Activated naive CD8-positive, alpha-beta T cell treated with anti-CD3 and anti-CD28 coated beads, Interleukin-2, amount 50 U/mL, for 16 hours (primary cell): ENCODE measurements around the gene CAMKK1.

ENCODE experiments used
- DNase-seq: peaks from one replicate; pipeline ENCODE4 v3.0.0-alpha.2; 2020; ENCODE audit warnings: low read depth, low spot score

CAMKK1 gene

DNA sequence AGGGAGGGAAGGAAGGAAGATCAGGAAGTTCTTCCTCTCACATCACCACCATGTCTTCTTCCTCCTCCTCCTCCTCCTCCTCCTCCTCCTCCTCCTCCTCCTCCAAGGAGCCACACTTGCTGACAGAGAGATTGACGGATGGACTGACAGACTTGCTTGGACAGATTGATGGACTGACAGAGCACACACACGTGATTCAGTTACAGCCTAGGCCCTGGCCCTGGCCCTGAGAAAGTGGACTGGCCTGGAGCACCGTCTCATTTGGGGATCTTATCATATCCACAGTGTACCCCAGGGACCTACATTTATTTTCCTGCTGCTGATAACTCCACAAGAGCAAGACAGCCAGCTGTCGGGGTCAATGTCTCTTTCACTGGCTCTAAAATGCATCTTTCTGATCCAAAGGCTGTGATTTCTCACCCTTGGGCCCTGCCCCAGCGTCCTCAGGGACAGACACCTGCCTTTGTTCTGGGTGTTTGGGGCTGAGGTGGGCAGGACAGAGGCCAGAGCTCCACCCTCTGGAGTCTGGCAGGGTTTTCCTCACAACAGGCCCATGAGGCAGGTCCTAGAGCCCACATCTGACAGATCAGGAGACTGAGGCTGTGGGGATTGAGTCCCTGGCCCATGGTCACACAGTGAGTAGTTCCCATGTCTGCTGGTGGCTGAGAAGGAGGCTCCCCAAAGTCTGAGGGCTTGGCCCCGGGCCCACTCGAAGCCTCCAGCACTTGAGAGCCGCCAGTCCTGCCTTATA lies 25.7 kb upstream of the CAMKK1 start:
- DNase-seq, result no peak

DNA sequence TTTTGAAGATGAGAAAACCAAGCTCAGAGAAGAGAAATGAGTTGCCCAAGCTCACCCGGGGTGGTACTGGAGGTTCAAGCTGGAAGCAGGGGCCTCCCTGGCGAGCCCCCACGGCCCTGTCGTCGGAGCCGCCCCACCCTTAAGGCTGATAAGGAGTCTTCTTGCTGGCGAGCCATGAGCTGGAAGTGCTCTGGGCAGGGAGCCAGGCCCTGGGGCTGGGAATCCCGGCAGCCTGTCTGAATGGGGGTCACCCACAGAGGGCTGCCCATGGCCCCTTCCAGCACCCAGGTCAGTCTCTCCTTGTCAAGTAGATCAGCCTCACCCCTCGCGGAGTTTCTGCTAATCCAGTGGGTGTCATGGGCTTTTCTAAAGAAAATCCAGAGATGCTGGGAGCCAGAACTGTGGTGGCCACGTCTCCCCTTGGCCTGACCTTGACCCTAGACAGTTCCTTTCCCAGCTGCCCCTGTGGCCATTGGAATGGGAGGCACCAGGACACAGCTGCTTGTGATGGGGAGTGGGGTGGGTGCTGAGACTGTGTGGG lies 24.6 kb upstream of the CAMKK1 start:
- DNase-seq, result no peak

DNA sequence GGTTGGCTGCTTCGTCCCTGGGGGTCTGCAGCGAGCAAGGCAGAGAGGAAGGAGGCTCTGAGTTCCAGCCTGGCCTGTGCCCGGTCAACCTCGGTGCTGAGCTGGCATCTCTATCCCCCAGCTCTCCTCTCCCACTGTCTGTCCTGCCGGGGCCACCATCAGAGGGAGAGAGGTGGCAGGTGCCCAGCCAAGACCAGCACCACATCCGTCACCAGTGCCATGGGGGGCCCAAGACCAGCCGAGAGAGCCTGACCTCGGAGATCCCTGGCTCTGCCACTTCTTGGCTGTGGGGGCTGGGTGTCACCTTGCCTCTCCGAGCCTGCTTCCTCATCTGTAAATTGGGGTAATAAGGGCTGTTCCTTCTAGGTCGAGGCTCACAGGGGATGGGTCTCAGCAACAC lies 24.0 kb upstream of the CAMKK1 start:
- DNase-seq, result no peak

DNA sequence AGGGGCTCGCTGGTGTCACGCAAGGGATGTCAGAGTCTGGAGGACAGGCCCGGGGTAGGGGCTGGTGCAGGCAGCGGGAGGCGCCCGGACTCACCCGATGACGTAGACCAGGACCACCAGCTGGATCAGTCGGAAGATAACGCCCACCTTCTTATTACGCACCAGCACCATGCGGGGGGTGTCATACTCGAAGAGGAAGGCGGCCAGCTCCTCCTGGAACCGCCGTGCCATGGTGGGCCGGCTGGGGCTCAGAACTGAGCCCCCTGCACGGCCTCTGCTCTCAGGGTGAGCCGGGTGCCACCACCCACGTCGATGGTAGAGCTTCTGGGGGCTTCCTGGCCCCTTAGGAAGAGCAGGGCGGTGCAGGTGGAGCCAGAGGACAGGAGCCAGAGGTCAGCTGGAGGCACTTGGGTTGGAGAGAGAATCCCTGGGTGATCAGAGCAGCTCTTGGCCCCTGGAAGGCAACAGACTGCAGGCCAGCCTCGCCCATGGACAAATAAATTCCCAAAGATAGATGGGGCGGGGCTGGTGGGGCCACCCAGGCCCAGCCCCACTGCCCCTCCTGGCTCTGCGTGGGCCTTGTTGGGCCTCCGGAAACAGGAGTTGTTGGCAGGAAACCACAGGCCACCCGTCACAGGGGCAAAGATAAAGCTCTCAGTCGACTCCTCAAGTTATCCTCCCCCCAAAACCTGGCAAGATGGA lies 23.3 kb upstream of the CAMKK1 start, which contains the start of gene P2RX1:
TSS of gene P2RX1 (minus strand) at position 471 of the 702 bp plus-strand sequence. CDS start at position 231, 240 bp downstream.
- DNase-seq, result no peak

DNA sequence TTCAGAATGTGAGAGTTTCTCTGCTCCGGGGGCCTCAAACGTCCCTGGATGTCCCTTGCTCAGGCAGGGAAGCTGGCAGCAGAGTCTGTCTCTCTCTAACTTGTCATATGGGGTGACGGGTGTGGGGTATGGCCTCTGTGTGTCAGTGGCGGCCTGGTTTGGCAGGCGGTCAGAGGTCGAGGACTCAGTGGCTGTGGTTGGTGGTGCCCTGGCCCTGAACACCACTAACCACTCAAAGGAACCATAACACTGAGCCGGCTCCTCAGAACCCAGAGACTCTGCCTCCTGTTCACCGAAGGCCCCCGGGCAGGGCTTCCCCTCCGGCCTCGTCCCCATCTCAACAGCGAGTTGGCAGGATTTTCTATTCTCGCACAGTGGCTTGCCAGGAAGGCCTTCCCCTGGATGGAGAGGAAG lies 22.7 kb upstream of the CAMKK1 start:
- DNase-seq, result no peak

DNA sequence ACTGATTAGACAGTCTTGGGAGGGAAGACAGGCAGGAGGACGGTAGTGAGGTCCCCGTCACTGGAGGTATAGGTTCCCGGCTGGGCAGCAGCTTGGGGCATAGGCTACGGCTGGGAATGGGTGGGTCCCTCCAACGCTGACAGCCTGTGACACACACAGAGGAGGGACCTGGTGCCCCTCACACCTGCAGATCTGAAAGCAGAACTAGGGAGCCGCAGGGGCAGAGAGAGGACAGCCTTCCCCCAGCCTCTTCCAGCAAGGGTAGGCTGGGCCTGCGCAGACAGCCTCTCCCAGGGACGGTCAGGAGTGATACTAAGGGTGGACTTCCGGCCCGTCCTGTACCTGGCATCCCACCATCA lies 21.4 kb upstream of the CAMKK1 start:
- DNase-seq, result no peak

DNA sequence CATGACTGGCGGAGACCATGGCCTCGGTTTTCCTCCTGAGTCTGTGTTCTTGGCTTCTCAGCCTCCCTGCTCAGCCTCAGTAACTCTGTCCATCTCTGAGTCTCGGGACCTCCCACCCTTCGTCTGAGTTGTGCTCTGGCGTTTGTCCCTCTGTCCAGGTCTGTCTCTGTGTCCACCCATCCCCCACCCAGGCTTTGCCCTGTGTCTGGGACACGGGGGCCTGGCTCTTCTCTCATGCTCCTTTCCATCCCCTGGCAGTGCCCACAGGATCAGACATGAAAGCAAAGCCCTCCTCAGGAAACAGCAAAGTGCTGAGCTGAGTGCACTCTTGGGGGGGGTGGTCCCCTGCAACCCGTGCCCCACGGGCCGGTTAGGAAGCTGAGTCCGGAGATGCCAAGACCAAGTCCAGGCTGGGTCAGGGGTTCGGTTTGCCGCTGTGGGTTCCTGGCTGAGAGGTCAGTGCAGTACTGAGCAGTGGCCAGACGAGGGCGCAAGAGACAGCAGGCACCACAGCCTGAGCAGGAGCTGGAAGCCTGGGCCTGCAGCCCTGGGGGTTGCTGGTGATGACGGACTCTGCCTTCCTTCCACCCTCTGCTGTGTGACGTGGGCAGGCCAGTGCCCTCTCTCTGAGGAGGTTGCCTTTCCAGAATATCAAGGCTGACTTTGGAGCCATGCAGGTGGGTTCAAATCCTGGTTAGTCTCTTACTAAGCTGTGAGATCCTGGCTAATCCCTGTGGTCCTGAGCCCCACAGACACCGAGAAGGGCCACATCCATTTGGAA lies 20.9 kb upstream of the CAMKK1 start:
- DNase-seq, result peak; percentile 59

DNA sequence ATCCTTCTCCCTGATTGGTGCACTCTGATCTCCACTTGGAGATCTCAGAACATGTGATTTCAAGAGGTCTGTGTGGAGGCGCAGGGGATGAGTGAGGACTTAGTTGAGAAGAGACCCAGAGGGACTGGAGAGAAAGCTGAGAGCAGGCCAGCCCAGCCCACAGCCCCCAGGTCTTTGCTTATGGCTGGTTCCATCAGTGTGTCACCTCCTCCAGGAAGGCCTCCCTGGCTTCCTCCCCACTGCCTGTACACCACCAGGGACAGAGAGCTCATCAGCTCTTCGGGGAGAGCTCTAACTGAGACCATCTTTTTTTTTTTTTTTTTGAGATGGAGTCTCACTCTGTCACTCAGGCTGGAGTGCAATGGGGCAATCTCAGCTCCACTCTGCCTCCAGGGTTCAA lies 20.0 kb upstream of the CAMKK1 start:
- no peak for DNase-seq

DNA sequence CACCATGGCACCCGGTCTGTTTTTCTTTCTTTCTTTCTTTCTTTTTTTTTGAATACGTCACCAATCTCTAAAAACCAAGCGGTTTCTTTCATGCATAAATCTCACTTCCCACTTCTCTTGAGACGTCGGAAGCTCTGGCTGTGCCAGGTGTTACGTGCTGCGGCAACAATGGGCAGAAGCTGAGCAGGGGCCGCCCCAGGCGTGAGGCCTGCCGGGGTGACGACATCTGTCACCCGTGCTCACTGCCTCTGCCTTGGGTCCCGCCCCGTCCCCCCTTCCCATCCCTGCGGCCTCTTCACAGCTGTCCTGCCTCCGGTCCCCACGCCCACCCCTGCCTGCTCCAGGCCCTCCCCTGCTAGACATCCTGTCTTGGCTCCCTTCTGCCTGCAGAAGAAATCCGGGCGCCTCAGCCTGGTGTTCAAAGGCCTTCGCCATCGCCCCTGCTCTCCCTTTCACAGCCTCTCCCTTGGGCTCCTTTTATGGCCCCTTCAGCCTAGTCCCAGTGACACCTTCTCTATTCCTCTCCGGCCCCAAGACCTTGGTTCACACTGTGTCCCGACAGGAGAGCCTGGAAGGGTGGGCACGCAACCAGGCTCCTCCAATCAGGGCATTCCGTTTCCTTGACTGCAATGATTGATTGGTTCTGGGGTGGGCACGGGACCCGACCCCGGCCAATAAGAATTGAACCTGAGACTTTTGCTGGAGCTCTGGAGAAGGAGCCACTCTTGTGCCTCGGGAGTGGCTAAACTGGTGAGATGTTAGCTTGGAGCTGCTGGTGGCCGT lies 18.6 kb upstream of the CAMKK1 start:
- peak; percentile 35 for DNase-seq

DNA sequence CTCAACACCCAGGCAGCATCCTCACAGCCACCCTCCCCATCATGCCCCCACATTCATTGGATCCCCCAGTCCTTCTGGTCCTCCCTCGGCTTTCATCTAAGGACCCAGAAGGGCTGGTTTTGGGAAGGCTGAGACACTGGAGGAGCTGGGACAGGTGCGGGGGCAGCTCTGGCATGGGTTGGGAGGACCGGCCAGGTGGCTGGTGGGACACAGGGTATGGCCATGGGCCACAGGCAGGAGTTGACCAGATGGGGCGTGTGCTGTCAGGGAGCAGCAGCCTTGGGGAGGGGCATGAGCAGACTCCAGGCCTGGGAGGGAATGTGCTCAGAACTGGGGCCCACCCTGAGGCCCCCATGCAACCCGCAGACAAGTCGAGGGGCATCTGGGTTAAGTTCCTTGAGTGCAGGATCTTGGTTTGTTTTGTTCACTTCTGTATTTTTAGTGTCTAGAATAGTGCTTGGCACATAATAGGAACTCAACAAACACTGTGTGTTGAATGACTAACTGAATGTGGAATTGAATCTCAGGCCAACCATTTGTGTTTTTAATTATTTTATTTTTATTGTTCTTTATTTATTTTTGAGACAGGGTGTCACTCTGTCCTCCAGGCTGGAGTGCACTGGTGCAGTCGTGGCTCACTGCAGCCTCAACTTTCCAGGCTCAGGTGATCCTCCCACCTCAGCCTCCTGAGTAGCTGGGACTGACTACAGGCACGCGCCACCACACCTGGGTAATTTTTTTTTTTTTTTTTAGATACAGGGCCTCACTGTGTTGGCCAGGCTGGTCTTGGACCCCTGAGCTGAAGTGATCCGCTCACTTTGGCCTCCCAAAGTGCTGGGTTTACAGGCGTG lies 17.8 kb upstream of the CAMKK1 start:
- no peak for DNase-seq

DNA sequence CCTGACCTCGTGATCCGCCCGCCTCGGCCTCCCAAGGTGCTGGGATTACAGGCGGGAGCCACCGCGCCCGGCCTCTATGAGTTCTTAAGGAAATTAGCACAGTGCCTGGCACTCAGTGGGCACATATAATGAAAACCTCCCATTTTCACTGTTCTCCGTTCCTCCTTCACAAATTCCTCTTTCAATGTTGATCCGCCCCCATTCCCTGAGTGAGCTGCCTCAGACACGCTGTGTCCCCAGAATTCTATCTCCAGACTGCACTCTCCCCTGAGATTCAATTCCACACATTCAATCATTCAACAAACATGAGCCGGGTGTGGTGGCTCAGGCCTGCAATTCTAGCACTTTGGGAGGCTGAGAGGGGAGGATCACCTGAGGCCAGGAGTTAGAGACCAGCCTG lies 16.4 kb upstream of the CAMKK1 start:
- DNase-seq, result no peak

DNA sequence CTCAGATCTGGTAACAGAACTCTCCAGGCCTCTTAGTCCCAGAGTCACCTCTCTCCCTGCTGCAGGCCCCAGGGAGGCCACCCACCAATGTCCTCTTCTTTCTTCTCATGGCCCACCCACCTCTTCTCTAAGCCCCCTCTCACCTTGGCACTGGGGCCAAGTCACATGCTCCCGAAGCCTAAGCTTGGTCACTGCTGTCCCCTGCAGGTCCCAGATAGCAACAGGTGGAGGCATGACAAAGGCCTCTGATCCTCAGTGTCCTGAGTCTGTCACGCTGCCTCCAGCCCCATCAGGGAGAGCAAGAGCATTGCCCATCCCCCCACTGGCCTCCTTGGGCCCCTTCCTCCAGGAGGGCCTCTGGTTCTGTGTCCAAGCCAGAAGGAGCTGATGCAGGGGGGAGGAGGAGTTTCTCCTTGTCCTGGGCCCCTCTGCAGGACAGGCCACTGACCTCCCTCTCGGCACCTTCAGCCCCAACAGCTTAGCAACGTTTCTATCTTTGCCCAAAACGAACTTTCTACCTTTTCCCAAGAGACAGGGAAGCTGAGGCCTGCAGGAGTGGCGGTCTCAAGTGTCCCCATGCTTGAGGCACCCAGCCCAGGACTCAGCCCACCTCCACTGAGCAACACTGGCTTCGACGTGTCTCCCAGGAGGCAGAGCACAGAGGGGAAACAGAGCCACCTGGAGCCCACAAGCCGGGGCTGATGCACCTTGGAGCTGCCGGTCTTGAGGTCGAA lies 14.8 kb upstream of the CAMKK1 start:
- DNase-seq, result no peak

DNA sequence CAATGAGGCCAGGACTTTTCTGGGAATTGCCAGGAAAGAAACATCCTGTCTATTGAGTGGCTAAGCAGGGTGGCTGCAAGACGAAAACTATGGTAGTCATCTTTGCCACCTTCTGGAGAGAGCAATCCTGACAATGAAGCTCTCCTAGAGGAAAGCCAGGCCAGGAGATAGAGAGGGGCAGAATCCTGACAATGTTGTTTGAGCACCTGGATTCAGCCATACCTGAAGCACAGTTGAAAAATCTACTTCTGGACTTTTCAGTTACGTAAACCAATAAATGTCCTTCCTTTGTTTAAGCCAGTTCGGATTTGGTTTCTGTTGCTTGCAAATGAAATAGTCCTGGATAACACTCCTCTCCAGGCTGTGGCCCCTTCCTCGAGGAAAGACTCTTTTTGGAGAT lies 14.0 kb upstream of the CAMKK1 start:
- no peak for DNase-seq

DNA sequence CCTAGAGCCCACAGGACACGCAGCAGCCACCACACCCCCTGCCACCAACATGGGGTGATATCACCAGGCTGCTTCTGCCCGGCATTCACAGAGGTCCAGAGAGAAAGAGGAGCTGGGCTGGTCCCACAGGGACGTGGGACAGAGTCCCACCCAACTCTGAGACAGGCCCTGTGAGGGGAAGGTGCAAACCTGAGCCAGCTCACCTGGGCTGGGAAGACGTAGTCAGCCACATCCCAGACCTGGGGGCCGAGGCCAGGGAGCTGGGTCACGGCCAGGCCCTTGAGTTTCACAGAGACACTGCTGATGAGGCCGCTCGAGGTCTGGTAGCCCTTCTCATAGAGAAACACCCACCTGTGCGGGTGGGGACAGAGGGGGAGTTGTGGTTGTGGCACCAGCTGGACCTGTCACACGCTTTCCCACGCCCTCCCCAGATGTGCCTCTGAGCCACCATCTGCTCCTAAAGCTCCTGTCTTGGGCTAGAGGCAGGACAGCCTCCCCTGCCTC lies 12.2 kb upstream of the CAMKK1 start:
- DNase-seq, result no peak

DNA sequence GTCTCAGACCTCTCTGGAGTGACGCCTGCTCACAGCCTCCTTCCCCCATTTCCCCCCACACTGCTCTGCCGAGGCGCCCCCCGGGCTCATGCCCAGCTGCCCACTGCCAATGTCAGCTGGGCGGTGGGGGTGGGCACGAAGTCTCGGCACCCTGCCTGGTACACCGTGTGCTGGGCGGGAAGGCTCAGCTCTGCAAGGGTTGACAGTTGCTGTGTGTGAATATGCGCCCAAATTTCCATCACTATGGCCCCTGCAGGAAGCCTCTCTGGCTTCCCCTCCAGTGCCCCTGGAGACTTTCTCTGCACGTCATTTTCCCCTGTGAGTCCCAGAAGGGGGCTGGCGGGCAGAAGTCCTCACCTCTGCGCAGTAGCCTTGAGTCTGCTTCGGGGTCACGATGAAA lies 11.6 kb upstream of the CAMKK1 start:
- no peak for DNase-seq

DNA sequence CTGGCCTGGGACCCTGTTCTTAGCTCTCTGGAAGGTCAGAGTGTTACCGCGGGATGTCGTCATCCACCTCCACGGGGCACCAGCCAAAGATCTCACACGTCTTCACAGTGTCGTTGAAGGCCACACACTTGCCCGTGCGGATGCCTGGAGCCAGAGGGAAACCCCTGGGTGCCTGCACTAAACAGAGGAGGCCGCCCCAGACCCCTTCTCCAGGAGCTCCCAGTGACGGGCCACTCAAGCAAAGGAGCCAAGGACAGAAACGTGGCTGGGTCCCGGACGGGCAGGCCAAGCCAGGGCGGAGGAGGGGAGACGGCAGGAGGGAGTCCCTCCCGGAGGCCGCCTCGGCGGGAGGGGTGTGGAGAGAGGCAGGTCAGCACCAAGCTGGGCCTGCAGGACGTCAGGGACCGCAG lies 11.0 kb upstream of the CAMKK1 start:
- no peak for DNase-seq

DNA sequence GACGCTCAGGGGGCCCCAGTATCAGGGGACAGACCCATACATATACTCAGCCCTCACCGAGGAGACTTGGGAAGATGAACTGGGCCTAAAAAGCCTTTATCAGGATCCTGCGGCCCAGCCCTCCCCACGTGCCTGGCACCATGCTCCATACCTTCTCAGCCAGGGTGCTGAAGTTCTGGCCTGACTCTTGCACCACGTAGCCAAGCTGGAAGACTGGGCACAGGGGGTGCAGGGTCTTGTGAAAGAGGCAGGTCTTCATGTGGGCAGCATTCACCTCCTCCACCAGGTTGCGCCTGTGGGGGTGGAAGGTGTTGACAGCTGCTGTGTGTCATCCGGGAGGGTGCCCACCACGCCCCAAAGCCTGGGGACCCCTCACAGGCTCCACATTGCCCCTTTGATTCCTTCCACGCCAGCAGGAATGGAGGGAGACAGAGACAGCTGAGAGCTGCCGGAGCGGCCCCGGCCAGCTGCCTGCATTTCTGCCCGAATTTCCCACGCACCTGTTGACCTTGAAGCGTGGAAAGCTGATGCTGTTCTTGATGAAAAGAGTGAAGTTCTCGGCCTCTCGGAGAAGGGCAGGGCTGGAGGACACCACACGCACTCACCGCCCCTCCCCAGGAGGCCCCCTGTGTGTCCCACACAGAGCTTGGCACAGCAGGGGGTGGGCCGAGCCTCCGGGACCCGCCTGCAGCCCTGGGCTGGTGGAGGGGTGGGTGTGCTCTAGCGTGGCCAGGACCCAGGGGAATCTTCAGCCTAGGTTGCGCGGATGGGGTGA lies 10.4 kb upstream of the CAMKK1 start:
- DNase-seq, result no peak

DNA sequence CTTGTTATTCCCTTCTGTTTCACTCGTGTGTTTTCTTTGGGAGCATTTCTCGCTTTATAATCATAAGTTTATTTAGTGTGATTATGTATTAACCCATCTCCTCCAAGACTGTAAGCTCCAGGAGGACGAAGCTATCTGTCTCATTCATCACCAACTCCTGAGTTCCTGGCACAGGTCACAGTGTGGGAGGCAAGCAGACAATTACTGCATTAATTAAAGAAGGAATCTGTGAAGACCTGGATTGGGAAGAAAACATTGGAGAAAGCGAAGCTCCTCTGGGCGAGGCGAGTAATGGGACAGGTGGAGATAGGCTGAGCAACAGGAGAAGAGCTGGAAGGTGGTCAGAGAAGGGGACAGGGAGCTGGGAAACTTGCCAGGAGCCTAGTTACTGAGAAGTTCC lies 7.8 kb upstream of the CAMKK1 start:
- no peak for DNase-seq

DNA sequence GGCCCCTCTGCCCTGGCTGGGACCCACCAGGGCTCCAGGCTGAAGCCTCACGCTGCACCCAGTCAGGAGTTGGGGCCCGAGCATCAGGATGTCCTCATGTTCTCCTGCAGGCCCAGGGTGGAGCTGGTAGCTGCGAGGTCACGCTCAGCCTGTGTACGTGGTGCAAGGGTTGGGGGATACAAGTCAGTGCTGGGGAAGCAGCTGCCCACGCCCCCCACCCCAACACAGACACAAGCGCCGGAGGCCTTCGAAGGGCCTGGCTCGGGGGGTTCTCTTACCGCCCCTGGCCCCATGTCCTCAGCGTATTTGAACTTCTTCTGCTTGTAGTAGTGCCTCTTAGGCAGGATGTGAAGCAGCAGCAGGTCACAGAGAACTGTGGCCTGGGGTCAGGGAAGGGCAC lies 4.9 kb upstream of the CAMKK1 start:
- DNase-seq, result no peak
